HepG2 (cell line): ENCODE measurements around the gene ENDOG. TPM values are rescaled to one million over a fixed set of nuclear protein-coding genes. Genes with fewer than 3 reads are reported as not detected.

Source experiments
- BHLHE40 ChIP-seq: IDR thresholded peaks from 2 replicates; pipeline ENCODE4 v1.6.1; 2011; ENCODE audit warnings: low read length, improper control_type of control experiment
- DMAP1 ChIP-seq: IDR thresholded peaks from 2 replicates; pipeline ENCODE4 v1.6.1; 2016
- HES4 ChIP-seq: sonication (generic); formaldehyde crosslinking; IDR thresholded peaks from 2 replicates; pipeline ENCODE4 v1.9.0; 2021; ENCODE audit warnings: mild to moderate bottlenecking, missing genetic modification reagents, borderline replicate concordance
- NFYC ChIP-seq: IDR thresholded peaks from 2 replicates; pipeline ENCODE4 v1.6.1; 2016; ENCODE audit warnings: missing genetic modification reagents, missing compliant biosample characterization
- POLR2A ChIP-seq, 2 experiments: IDR thresholded peaks; 2 replicates each; pipeline ENCODE4 v1.6.1; 2011; ENCODE audit warnings: low read depth in 2 of 2, low read length in 2 of 2, mild to moderate bottlenecking in 1 of 2, moderate library complexity in 1 of 2; ENCODE audit not compliant: insufficient read depth in 1 of 2
- ZNF17 ChIP-seq: sonication (generic); formaldehyde crosslinking; IDR thresholded peaks from 2 replicates; pipeline ENCODE4 v1.5.0; 2020; ENCODE audit warnings: mild to moderate bottlenecking, missing genetic modification reagents
- ZNF407 ChIP-seq: sonication (generic); formaldehyde crosslinking; IDR thresholded peaks from one replicate; pipeline ENCODE4 v1.5.1; 2020; ENCODE audit warnings: mild to moderate bottlenecking, missing genetic modification reagents; ENCODE audit errors: not compliant biosample characterization
- ZNF639 ChIP-seq: conservative IDR thresholded peaks from 2 replicates; pipeline ENCODE4 v1.6.1; 2018; ENCODE audit warnings: missing genetic modification reagents
- ZNF768 ChIP-seq: sonication (generic); formaldehyde crosslinking; IDR thresholded peaks from 2 replicates; pipeline ENCODE4 v1.4.0; 2020; ENCODE audit warnings: missing genetic modification reagents
- ZNF775 ChIP-seq: sonication (generic); formaldehyde crosslinking; IDR thresholded peaks from 2 replicates; pipeline ENCODE4 v1.4.0; 2020; ENCODE audit warnings: missing genetic modification reagents, mild to moderate bottlenecking, moderate library complexity, borderline replicate concordance
- ZNF891 ChIP-seq: sonication (generic); formaldehyde crosslinking; IDR thresholded peaks from 2 replicates; pipeline ENCODE4 v1.5.0; 2020; ENCODE audit warnings: mild to moderate bottlenecking, missing genetic modification reagents
- polyA plus RNA-seq, 8 experiments: library from polyadenylated mRNA; depleted of rRNA in 3 of 8; stranded (reverse) in 7 of 8; unstranded in 1 of 8; fragments of >200 nt; fragmentation: Illumina TruSeq in 4 of 8; extraction: Trizol in 4 of 8; gene quantifications; 2 replicates each; pipeline versions ENCODE4 v1.2.1 to v1.2.3, GENCODE V29; 2011 to 2016; ENCODE audit warnings: low read depth in 4 of 8, missing spikeins in 1 of 8, mixed read lengths in 1 of 8; ENCODE audit not compliant: insufficient read depth in 1 of 8
- total RNA-seq, 5 experiments: library from RNA; depleted of rRNA; stranded (reverse); fragments of >200 nt; fragmentation: Illumina TruSeq; extraction: Trizol; gene quantifications; 2 replicates each; pipeline ENCODE4 v1.2.3, GENCODE V29; 2016; ENCODE audit warnings: low read depth in 1 of 5

Gene ENDOG
- total and polyA plus RNA-seq, 2 of the 13 experiments (the other 11 are each of a cell fraction or from before 2014, with no cell fraction given), result 26.3 to 28.8 TPM

GRCh38 chr9:128786681-128787601, 31.4 kb upstream of the ENDOG start, which contains the start of gene TBC1D13 (continued):
- peak; percentile 84 for TF ChIP-seq ZNF407 (CRISPR knock-in tag)
- TF ChIP-seq DMAP1 (CRISPR knock-in tag), result peak; percentile 80
- TF ChIP-seq HES4 (CRISPR knock-in tag), result peak; percentile 84
- peak in 1 of 2 experiments; percentile 74; a peak in 2 of 4 replicates for TF ChIP-seq POLR2A (IDR thresholded peaks at IDR 0.05; ENCODE audit: insufficient read depth in 1 of 2, low read depth in 2 of 2, low read length in 2 of 2)
- TF ChIP-seq ZNF891, result peak; percentile 95
- TF ChIP-seq ZNF768 (CRISPR knock-in tag), result peak; percentile 81
- peak; percentile 97 for TF ChIP-seq ZNF639 (CRISPR knock-in tag)
- TF ChIP-seq BHLHE40, result peak; percentile 98
- no peak for TF ChIP-seq ZNF775
- TF ChIP-seq ZNF17 (CRISPR knock-in tag), result peak; percentile 26; the same call in 1 of the 2 replicates
- TF ChIP-seq NFYC (CRISPR knock-in tag), result peak; percentile 67
